Fibroblast of lung (primary cell): ENCODE measurements around the gene SH2D6. TPM values are rescaled to one million over a fixed set of nuclear protein-coding genes. Genes with fewer than 3 reads are reported as not detected.

ENCODE experiments used
- DNase-seq, 2 donors: peaks; one replicate each; pipeline versions ENCODE4 v3.0.0 to v3.0.0-alpha.2; 2010; ENCODE audit warnings: low read depth in 2 of 2
- H2AFZ ChIP-seq: 2 replicates; pipeline ENCODE4 v1.5.1; 2012; ENCODE audit warnings: low read length, control low read depth, inconsistent platforms
- H3K27ac ChIP-seq: 2 replicates; pipeline ENCODE4 v1.5.1; 2011; ENCODE audit warnings: low read length, control low read depth; ENCODE audit not compliant: insufficient read depth
- H3K27me3 ChIP-seq: 2 replicates; pipeline ENCODE4 v1.5.1; 2011; ENCODE audit warnings: mild to moderate bottlenecking, low read length; ENCODE audit not compliant: control insufficient read depth, insufficient read depth
- H3K36me3 ChIP-seq: 2 replicates; pipeline ENCODE4 v1.5.1; 2011; ENCODE audit warnings: low read length; ENCODE audit not compliant: control insufficient read depth, insufficient read depth
- H3K4me1 ChIP-seq: 2 replicates; pipeline ENCODE4 v1.5.1; 2011; ENCODE audit warnings: low read length; ENCODE audit not compliant: control insufficient read depth, insufficient read depth; ENCODE audit errors: extremely low read depth
- H3K4me2 ChIP-seq: 2 replicates; pipeline ENCODE4 v1.5.1; 2011; ENCODE audit warnings: low read length, control low read depth; ENCODE audit not compliant: insufficient read depth; ENCODE audit errors: extremely low read depth
- H3K4me3 ChIP-seq, 4 experiments: fragments of 200-600 bp in 1 of 4; sonication (generic) in 1 of 4; replicated peaks in 1 of 4; 2 replicates each; pipeline ENCODE4 v1.5.1; 2011 to 2016; ENCODE audit warnings: low read length in 4 of 4, low read depth in 3 of 4, mild to moderate bottlenecking in 3 of 4, control low read depth in 2 of 4, inconsistent platforms in 1 of 4, mixed read lengths in 1 of 4; ENCODE audit not compliant: insufficient read depth in 1 of 4; ENCODE audit errors: control extremely low read depth in 1 of 4
- H3K79me2 ChIP-seq: 2 replicates; pipeline ENCODE4 v1.5.1; 2012; ENCODE audit warnings: mild to moderate bottlenecking, low read length, inconsistent platforms; ENCODE audit not compliant: control insufficient read depth, insufficient read depth
- H3K9ac ChIP-seq: 2 replicates; pipeline ENCODE4 v1.5.1; 2011; ENCODE audit warnings: mild to moderate bottlenecking, low read length, control low read depth; ENCODE audit not compliant: insufficient read depth
- H3K9me3 ChIP-seq: 2 replicates; pipeline ENCODE4 v1.5.1; 2012; ENCODE audit warnings: low read depth, low read length; ENCODE audit not compliant: control insufficient read depth, insufficient read depth
- H4K20me1 ChIP-seq: 2 replicates; pipeline ENCODE4 v1.5.1; 2011; ENCODE audit warnings: low read length; ENCODE audit not compliant: control insufficient read depth, insufficient read depth; ENCODE audit errors: extremely low read depth
- EZH2 ChIP-seq: IDR thresholded peaks from 2 replicates; pipeline ENCODE4 v1.5.1; 2012; ENCODE audit warnings: low read length, control low read depth, mild to moderate bottlenecking; ENCODE audit errors: missing control alignments
- polyA minus RNA-seq: library from RNA; depleted of rRNA, polyadenylated mRNA; stranded (reverse); fragments of >200 nt; gene quantifications from 2 replicates; pipeline ENCODE4 v1.2.3, GENCODE V29; 2011; ENCODE audit warnings: low replicate concordance
- polyA plus RNA-seq, 2 donors: library from polyadenylated mRNA; depleted of rRNA in 1 of 2; stranded (reverse) in 1 of 2; unstranded in 1 of 2; fragments of >200 nt; gene quantifications; 2 replicates each; pipeline ENCODE4 v1.2.1, GENCODE V29; 2011 to 2012; ENCODE audit warnings: missing spikeins in 1 of 2
- total RNA-seq: library from RNA; depleted of rRNA; stranded (reverse); fragments of >200 nt; gene quantifications from 2 replicates; pipeline ENCODE4 v1.2.1, GENCODE V29; 2014
- TF ChIP-seq, protein P1 (sequence below), 2 donors: IDR thresholded peaks in 1 of 2; conservative IDR thresholded peaks in 1 of 2; 1 replicate in 1 of 2; 2 replicates in 1 of 2; pipeline ENCODE4 v1.5.1; 2011 to 2012; ENCODE audit warnings: low read length in 2 of 2, control low read depth in 1 of 2, inconsistent platforms in 1 of 2, low read depth in 1 of 2, mild to moderate bottlenecking in 1 of 2

Gene SH2D6
- total RNA-seq: 0.77 and 2.1 TPM in 2 replicates
- 0.16 and 0.29 TPM in 2 replicates for polyA plus RNA-seq
- polyA plus RNA-seq (2012): 0.30 and 0.32 TPM in 2 replicates
- polyA minus RNA-seq: not detected in 2 replicates

DNA sequence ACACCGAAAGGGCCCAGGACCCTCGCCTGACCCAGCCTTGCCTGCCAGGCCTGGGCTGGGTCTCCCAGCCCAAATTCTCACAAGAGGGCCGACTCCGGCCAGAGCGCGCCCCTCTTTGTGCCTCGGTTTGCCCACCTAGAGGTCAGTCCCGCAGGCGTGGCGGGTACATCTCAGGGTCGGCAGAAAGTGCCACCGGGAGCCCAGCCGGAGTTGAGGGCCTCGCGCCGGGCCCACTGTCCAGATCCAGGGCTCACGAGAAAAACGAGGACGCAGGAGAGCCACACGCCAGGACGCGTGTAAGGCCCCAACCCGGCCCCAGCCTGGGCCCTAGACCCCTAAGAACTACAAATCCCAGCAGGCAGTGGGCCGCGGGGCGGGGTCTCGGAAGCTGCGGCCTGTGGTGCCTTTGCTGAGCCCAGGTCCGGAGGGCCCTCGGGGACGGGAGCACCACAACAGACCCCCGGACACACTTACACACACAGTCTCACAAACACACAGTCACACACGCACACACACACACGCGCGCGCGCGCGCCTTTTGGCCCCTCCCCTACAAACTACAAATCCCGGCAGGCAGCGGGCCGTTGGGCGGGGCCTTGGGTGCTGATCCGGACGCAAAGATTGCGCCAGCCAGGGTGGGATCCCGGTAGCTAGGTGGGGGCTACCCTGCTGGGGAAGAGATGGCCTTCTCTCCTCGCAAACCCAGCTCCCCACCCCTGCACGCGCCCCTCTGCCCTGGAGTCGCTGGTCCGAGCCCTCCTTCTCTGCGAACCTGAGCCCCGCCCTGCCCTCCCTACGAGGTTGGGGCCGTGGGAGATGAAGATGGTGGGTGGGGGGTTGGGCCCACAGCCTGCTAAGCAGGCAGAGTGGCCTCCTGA is at the start of gene SH2D6:
SH2D6 (plus strand) TSS at position 583 of the 877 bp plus-strand sequence. CDS start 10,752 bp downstream, outside the sequence.
- peak; percentile 77 to 85 for DNase-seq
- TF ChIP-seq, protein P1, sequence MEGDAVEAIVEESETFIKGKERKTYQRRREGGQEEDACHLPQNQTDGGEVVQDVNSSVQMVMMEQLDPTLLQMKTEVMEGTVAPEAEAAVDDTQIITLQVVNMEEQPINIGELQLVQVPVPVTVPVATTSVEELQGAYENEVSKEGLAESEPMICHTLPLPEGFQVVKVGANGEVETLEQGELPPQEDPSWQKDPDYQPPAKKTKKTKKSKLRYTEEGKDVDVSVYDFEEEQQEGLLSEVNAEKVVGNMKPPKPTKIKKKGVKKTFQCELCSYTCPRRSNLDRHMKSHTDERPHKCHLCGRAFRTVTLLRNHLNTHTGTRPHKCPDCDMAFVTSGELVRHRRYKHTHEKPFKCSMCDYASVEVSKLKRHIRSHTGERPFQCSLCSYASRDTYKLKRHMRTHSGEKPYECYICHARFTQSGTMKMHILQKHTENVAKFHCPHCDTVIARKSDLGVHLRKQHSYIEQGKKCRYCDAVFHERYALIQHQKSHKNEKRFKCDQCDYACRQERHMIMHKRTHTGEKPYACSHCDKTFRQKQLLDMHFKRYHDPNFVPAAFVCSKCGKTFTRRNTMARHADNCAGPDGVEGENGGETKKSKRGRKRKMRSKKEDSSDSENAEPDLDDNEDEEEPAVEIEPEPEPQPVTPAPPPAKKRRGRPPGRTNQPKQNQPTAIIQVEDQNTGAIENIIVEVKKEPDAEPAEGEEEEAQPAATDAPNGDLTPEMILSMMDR (conservative IDR thresholded peaks at IDR 0.05 in 1 of 2, IDR thresholded peaks at IDR 0.05 in 1 of 2; ENCODE audit: low read depth in 1 of 2, low read length in 2 of 2): no peak
- no peak for TF ChIP-seq EZH2
- peak within 1 kb of the TSS; percentile 81 for H3K27ac ChIP-seq
- no peaks in the 10 kb centered on the region for H4K20me1 ChIP-seq
- no peaks in the 10 kb centered on the region for H3K27me3 ChIP-seq
- no peaks in the 10 kb centered on the region for H3K79me2 ChIP-seq
- no peaks in the 10 kb centered on the region for H3K9me3 ChIP-seq
- peak within 1 kb of the TSS; percentile 78 for H3K9ac ChIP-seq
- peak within 1 kb of the TSS; percentile 80 for H3K4me2 ChIP-seq
- H3K4me1 ChIP-seq: peaks cover 9% of the 10 kb centered on the region
- H3K36me3 ChIP-seq: no peaks in the 10 kb centered on the region
- peak within 1 kb of the TSS; percentile 91 for H2AFZ ChIP-seq
- peak within 1 kb of the TSS; percentile 61 to 78 (median 68) for H3K4me3 ChIP-seq

GRCh38 chr2:85368921-85369320 is 49.6 kb upstream of the SH2D6 start:
- no peaks in the 10 kb centered on the region for H4K20me1 ChIP-seq
- no peaks in the 10 kb centered on the region for H3K36me3 ChIP-seq
- no peaks in the 10 kb centered on the region for H3K4me1 ChIP-seq
- H3K27ac ChIP-seq: no peak overlapping the region
- no peak overlapping the region for H3K4me3 ChIP-seq
- no peak overlapping the region for H2AFZ ChIP-seq
- H3K4me2 ChIP-seq: no peak overlapping the region
- no peaks in the 10 kb centered on the region for H3K27me3 ChIP-seq
- no peaks in the 10 kb centered on the region for H3K79me2 ChIP-seq
- TF ChIP-seq, protein P1 (conservative IDR thresholded peaks at IDR 0.05 in 1 of 2, IDR thresholded peaks at IDR 0.05 in 1 of 2; ENCODE audit: low read depth in 1 of 2, low read length in 2 of 2): no peak
- no peak for TF ChIP-seq EZH2
- no peaks in the 10 kb centered on the region for H3K9me3 ChIP-seq
- H3K9ac ChIP-seq: no peak overlapping the region
- no peak for DNase-seq

- Histone ChIP-seq H3K4me2 (no peak overlapping the region), H3K4me3 (no peak overlapping the region), H3K79me2 (no peaks in the 10 kb centered on the region), H3K9me3 (no peaks in the 10 kb centered on the region), H3K27me3 (no peaks in the 10 kb centered on the region), H3K27ac (no peak overlapping the region), H3K36me3 (no peaks in the 10 kb centered on the region), H2AFZ (no peak overlapping the region), H4K20me1 (no peaks in the 10 kb centered on the region), H3K4me1 (no peaks in the 10 kb centered on the region), H3K9ac (no peak overlapping the region)
- no peak for TF ChIP-seq EZH2
- TF ChIP-seq, protein P1 (conservative IDR thresholded peaks at IDR 0.05 in 1 of 2, IDR thresholded peaks at IDR 0.05 in 1 of 2; ENCODE audit: low read depth in 1 of 2, low read length in 2 of 2): no peak
- DNase-seq: no peak
Observed at GRCh38 chr2:85369500-85369899, 49.0 kb upstream of the SH2D6 start.
